HL-60 (cell line): ENCODE data around the gene RAET1E.
"Not testable (repeated sequence)": the region's sequence is repeated elsewhere in the genome, so short reads cannot be mapped to it uniquely, and the experiment has no call there.

ENCODE experiments used
- DNase-seq, 2 experiments: peaks; one replicate each; pipeline ENCODE4 v3.0.0-alpha.2; 2010 to 2020; ENCODE audit warnings: low read depth in 1 of 2, low spot score in 1 of 2
- H3K27ac ChIP-seq: fragments of 250-450 bp; sonication (Bioruptor Pico); replicated peaks from 2 replicates; pipeline ENCODE4 v1.5.1; 2020; ENCODE audit warnings: mild to moderate bottlenecking, moderate library complexity
- H3K27me3 ChIP-seq: fragments of 250-450 bp; sonication (Bioruptor Pico); 2 replicates; pipeline ENCODE4 v1.5.1; 2021; ENCODE audit warnings: mild to moderate bottlenecking, moderate library complexity; ENCODE audit not compliant: insufficient read depth, poor library complexity, severe bottlenecking
- H3K4me3 ChIP-seq: replicated peaks from 2 replicates; pipeline ENCODE4 v1.5.1; 2011; ENCODE audit warnings: mild to moderate bottlenecking, control low read depth, low read length; ENCODE audit not compliant: insufficient read depth
- GABPA ChIP-seq: IDR thresholded peaks from 2 replicates; pipeline ENCODE4 v1.6.1; 2012; ENCODE audit warnings: low read depth
- POLR2AphosphoS5 ChIP-seq: IDR thresholded peaks from 2 replicates; pipeline ENCODE4 v1.6.1; 2012; ENCODE audit warnings: low read depth
- SPI1 ChIP-seq: IDR thresholded peaks from 2 replicates; pipeline ENCODE4 v1.6.1; 2012; ENCODE audit warnings: low read depth, mild to moderate bottlenecking, borderline replicate concordance
- TF ChIP-seq, protein P1 (sequence below): IDR thresholded peaks from one replicate; pipeline ENCODE4 v1.5.1; 2011; ENCODE audit warnings: low read length, control low read depth, inconsistent platforms; ENCODE audit not compliant: insufficient read depth
- TF ChIP-seq, protein P2 (sequence below): IDR thresholded peaks from 2 replicates; pipeline ENCODE4 v1.6.1; 2012; ENCODE audit warnings: low read depth; ENCODE audit not compliant: insufficient replicate concordance

The RAET1E gene

DNA sequence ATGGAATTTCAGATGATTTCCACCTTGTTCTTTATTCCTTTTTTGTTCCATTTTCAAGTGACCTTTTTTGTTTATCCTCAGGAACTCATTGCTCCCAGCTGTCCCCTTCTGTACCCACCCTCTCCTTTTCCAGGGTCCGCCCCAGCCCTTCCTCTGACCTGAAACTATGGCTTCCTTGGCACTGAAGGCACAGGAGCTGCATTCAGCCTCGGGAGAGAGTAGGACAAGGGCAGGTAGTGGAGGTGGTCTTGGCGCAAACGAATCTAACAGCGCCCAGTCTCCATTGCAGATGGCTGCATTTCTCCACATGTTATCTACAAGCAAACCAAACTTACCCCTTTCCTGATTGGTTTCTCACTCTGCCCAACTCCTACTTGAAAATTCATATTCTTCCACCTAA, 35.1 kb upstream of the RAET1E start:
- TF ChIP-seq GABPA = no peak
- TF ChIP-seq POLR2AphosphoS5 = no peak
- TF ChIP-seq, protein P1, sequence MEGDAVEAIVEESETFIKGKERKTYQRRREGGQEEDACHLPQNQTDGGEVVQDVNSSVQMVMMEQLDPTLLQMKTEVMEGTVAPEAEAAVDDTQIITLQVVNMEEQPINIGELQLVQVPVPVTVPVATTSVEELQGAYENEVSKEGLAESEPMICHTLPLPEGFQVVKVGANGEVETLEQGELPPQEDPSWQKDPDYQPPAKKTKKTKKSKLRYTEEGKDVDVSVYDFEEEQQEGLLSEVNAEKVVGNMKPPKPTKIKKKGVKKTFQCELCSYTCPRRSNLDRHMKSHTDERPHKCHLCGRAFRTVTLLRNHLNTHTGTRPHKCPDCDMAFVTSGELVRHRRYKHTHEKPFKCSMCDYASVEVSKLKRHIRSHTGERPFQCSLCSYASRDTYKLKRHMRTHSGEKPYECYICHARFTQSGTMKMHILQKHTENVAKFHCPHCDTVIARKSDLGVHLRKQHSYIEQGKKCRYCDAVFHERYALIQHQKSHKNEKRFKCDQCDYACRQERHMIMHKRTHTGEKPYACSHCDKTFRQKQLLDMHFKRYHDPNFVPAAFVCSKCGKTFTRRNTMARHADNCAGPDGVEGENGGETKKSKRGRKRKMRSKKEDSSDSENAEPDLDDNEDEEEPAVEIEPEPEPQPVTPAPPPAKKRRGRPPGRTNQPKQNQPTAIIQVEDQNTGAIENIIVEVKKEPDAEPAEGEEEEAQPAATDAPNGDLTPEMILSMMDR = no peak
- TF ChIP-seq SPI1 = no peak
- TF ChIP-seq, protein P2, sequence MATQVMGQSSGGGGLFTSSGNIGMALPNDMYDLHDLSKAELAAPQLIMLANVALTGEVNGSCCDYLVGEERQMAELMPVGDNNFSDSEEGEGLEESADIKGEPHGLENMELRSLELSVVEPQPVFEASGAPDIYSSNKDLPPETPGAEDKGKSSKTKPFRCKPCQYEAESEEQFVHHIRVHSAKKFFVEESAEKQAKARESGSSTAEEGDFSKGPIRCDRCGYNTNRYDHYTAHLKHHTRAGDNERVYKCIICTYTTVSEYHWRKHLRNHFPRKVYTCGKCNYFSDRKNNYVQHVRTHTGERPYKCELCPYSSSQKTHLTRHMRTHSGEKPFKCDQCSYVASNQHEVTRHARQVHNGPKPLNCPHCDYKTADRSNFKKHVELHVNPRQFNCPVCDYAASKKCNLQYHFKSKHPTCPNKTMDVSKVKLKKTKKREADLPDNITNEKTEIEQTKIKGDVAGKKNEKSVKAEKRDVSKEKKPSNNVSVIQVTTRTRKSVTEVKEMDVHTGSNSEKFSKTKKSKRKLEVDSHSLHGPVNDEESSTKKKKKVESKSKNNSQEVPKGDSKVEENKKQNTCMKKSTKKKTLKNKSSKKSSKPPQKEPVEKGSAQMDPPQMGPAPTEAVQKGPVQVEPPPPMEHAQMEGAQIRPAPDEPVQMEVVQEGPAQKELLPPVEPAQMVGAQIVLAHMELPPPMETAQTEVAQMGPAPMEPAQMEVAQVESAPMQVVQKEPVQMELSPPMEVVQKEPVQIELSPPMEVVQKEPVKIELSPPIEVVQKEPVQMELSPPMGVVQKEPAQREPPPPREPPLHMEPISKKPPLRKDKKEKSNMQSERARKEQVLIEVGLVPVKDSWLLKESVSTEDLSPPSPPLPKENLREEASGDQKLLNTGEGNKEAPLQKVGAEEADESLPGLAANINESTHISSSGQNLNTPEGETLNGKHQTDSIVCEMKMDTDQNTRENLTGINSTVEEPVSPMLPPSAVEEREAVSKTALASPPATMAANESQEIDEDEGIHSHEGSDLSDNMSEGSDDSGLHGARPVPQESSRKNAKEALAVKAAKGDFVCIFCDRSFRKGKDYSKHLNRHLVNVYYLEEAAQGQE = no peak
- no peak overlapping the region for H3K27ac ChIP-seq
- DNase-seq = no peak
- H3K27me3 ChIP-seq = peaks cover 53% of the 10 kb centered on the region
- no peak overlapping the region for H3K4me3 ChIP-seq

DNA sequence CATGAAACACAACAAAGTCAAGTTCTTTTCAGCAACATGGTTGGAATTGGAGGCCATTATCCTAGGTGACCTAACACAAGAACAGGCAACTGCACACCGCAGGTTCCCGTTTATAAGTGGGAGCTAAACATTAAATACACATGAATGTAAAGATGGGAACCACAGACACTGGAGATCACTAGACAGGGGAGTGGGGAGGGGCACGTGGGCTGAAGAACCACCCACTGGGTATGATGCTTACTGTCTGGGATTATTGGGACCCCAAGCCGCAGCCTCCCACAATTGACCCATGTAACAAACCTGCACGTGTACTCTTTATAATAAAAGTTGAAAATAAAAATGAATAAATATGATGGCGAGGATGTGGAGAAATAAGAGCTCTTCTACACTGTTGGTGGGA, 33.6 kb upstream of the RAET1E start:
- TF ChIP-seq SPI1 (no peak), GABPA (no peak), POLR2AphosphoS5 (no peak)
- TF ChIP-seq, protein P1 = no peak
- TF ChIP-seq, protein P2 = no peak
- H3K27ac ChIP-seq = no peak overlapping the region
- no peak overlapping the region for H3K4me3 ChIP-seq
- H3K27me3 ChIP-seq = peaks cover 46% of the 10 kb centered on the region
- DNase-seq = no peak

DNA sequence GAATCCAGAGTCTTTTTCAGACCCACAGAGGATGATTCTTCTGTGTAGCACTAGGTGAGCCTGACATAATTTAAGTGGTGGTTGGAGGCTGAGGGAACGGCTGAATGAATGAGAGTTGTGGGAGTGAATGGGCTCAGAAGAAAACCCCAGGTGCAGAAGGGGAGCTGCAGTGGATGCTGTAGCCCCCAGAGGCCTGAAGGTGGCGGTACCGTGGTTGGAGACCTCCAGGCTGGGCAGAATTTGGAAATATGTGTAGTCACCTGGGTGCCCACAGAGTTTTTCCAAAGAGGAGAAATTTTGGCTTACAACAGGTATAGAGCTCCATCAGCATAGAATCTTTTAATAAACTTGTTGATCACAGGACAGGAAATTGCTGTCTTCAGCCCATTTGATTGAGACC, 31.5 kb upstream of the RAET1E start:
- H3K27me3 ChIP-seq = peaks cover 37% of the 10 kb centered on the region
- DNase-seq = no peak
- TF ChIP-seq SPI1 = no peak
- no peak for TF ChIP-seq GABPA
- no peak for TF ChIP-seq POLR2AphosphoS5
- TF ChIP-seq, protein P2 = no peak
- TF ChIP-seq, protein P1 = no peak

DNA sequence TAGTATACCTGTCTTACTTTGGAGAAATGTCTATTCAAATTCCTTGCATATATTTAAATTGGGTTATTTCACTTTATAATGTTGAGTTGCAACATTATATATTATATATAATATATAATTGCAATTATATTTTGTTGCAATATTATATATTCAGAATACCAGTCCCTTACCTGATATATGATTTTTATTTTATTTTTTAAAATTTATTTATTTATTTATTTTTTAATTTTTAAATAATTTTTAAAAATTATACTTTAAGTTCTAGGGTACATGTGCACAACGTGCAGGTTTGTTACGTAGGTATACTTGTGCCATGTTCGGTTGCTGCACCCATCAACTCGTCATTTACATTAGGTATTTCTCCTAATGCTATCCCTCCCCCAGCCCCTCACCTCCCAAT, 29.1 kb upstream of the RAET1E start:
- H3K4me3 ChIP-seq, H3K27ac ChIP-seq, DNase-seq: not testable (repeated sequence)
- peaks cover 44% of the 10 kb centered on the region for H3K27me3 ChIP-seq

More for the DNA sequence above, 31.5 kb upstream of the RAET1E start:
- Histone ChIP-seq H3K4me3 (no peak overlapping the region), H3K27ac (no peak overlapping the region)
